Measurements from ENCODE around the gene SCN5A.
A peak's percentile ranks its signal among the peaks of the same experiment; 100 is the strongest.
"Not testable (repeated sequence)": the region's sequence is repeated elsewhere in the genome, so short reads cannot be mapped to it uniquely, and the experiment has no call there.

SCN5A gene

GRCh38 chr3:38579551-38580449, 69.7 kb downstream of the SCN5A start:
- peak in 1 of 56 donors; percentile 23 for DNase-seq

GRCh38 chr3:38579141-38579540, 70.3 kb downstream of the SCN5A start:
- DNase-seq, result peak in 2 of 56 donors; percentile 6

- DNase-seq, result no peak
Observed at GRCh38 chr3:38578551-38578950, 70.9 kb downstream of the SCN5A start.

- no peak for DNase-seq
Observed at GRCh38 chr3:38578081-38578475, 71.4 kb downstream of the SCN5A start.

- no peak for DNase-seq
Observed at GRCh38 chr3:38577371-38578080, 72.0 kb downstream of the SCN5A start.

GRCh38 chr3:38576526-38577370, 72.7 kb downstream of the SCN5A start:
- DNase-seq, result no peak

- no peak for DNase-seq
Observed at GRCh38 chr3:38576131-38576525, 73.4 kb downstream of the SCN5A start.

- no peak for DNase-seq
Observed at GRCh38 chr3:38575279-38575843, 74.1 kb downstream of the SCN5A start.

GRCh38 chr3:38574411-38575278, 74.8 kb downstream of the SCN5A start:
- peak in 17 of 56 donors; percentile 7 to 56 (median 29) for DNase-seq

- DNase-seq, result no peak
Observed at GRCh38 chr3:38573556-38573955, 75.9 kb downstream of the SCN5A start.

- no peak for DNase-seq
Observed at GRCh38 chr3:38573111-38573510, 76.4 kb downstream of the SCN5A start.

- DNase-seq, result no peak
Observed at GRCh38 chr3:38567498-38567897, 82.0 kb downstream of the SCN5A start.

GRCh38 chr3:38566794-38567193, 82.7 kb downstream of the SCN5A start:
- not testable (repeated sequence) for DNase-seq

GRCh38 chr3:38566215-38566528, 83.3 kb downstream of the SCN5A start:
- no peak for DNase-seq

- no peak for DNase-seq
Observed at GRCh38 chr3:38565339-38566214, 83.9 kb downstream of the SCN5A start.

- DNase-seq, result no peak
Observed at GRCh38 chr3:38564631-38565338, 84.7 kb downstream of the SCN5A start.

GRCh38 chr3:38563886-38564270, 85.6 kb downstream of the SCN5A start:
- no peak for DNase-seq

GRCh38 chr3:38563070-38563885, 86.2 kb downstream of the SCN5A start:
- DNase-seq, result no peak

Data from nucleus accumbens (tissue), 56 donors.